H9 (cell line): ENCODE data around the gene SEBOX. TPM values are rescaled to one million over a fixed set of nuclear protein-coding genes. Genes with fewer than 3 reads are reported as not detected.

Source experiments
- DNase-seq: peaks from one replicate; pipeline ENCODE4 v3.0.0-alpha.2; 2017
- H2AFZ ChIP-seq: one replicate; pipeline ENCODE4 v1.6.1; 2013; ENCODE audit warnings: mild to moderate bottlenecking, low read length, control low read depth, moderate library complexity
- H2AK5ac ChIP-seq: 2 replicates; pipeline ENCODE4 v1.6.1; 2013; ENCODE audit warnings: low read length, control low read depth, mixed read lengths; ENCODE audit not compliant: insufficient read length
- H2BK120ac ChIP-seq: one replicate; pipeline ENCODE4 v1.6.1; 2013; ENCODE audit warnings: low read depth, mild to moderate bottlenecking, low read length, control low read depth, inconsistent platforms; ENCODE audit not compliant: poor library complexity, severe bottlenecking
- H2BK12ac ChIP-seq: 2 replicates; pipeline ENCODE4 v1.6.1; 2013; ENCODE audit warnings: low read length, control low read depth, mixed read lengths, low read depth; ENCODE audit not compliant: insufficient read length
- H2BK15ac ChIP-seq: 2 replicates; pipeline ENCODE4 v1.6.1; 2013; ENCODE audit warnings: low read depth, low read length, control low read depth
- H2BK20ac ChIP-seq: one replicate; pipeline ENCODE4 v1.6.1; 2013; ENCODE audit warnings: low read depth, mild to moderate bottlenecking, low read length, control low read depth, inconsistent platforms; ENCODE audit not compliant: poor library complexity, severe bottlenecking
- H2BK5ac ChIP-seq: 2 replicates; pipeline ENCODE4 v1.6.1; 2013; ENCODE audit warnings: low read length, control low read depth, mixed read lengths; ENCODE audit not compliant: insufficient read length
- H3K14ac ChIP-seq: 2 replicates; pipeline ENCODE4 v1.6.1; 2013; ENCODE audit warnings: low read length, control low read depth; ENCODE audit not compliant: insufficient read depth
- H3K18ac ChIP-seq: 2 replicates; pipeline ENCODE4 v1.6.1; 2013; ENCODE audit warnings: low read depth, mild to moderate bottlenecking, mixed read lengths, low read length, control low read depth; ENCODE audit not compliant: insufficient read length
- H3K23ac ChIP-seq: 2 replicates; pipeline ENCODE4 v1.6.1; 2013; ENCODE audit warnings: low read length, control low read depth, mixed read lengths, low read depth; ENCODE audit not compliant: insufficient read length
- H3K23me2 ChIP-seq: 2 replicates; pipeline ENCODE4 v1.6.1; 2013; ENCODE audit warnings: low read depth, mild to moderate bottlenecking, mixed read lengths, low read length, control low read depth; ENCODE audit not compliant: insufficient read length, poor library complexity, severe bottlenecking
- H3K27ac ChIP-seq: 2 replicates; pipeline ENCODE4 v1.5.1; 2013; ENCODE audit warnings: low read length, control low read depth, mixed read lengths, low read depth; ENCODE audit not compliant: insufficient read length
- H3K27me3 ChIP-seq: 2 replicates; pipeline ENCODE4 v1.6.1; 2013; ENCODE audit warnings: low read length, control low read depth, inconsistent platforms; ENCODE audit not compliant: insufficient read depth
- H3K4ac ChIP-seq: 2 replicates; pipeline ENCODE4 v1.6.1; 2013; ENCODE audit warnings: low read depth, mild to moderate bottlenecking, control low read depth, inconsistent platforms, low read length, moderate library complexity
- H3K4me1 ChIP-seq: 2 replicates; pipeline ENCODE4 v1.6.1; 2013; ENCODE audit warnings: low read length, control low read depth, inconsistent platforms; ENCODE audit not compliant: insufficient read depth
- H3K4me2 ChIP-seq: 2 replicates; pipeline ENCODE4 v1.6.1; 2013; ENCODE audit warnings: low read length, control low read depth, mixed read lengths; ENCODE audit not compliant: insufficient read length, insufficient read depth
- H3K56ac ChIP-seq: 2 replicates; pipeline ENCODE4 v1.6.1; 2013; ENCODE audit warnings: low read depth, mild to moderate bottlenecking, mixed read lengths, low read length, control low read depth; ENCODE audit not compliant: insufficient read length
- H3K79me1 ChIP-seq: 2 replicates; pipeline ENCODE4 v1.6.1; 2013; ENCODE audit warnings: low read depth, mild to moderate bottlenecking, moderate library complexity, low read length, control low read depth, inconsistent platforms; ENCODE audit not compliant: insufficient read depth, poor library complexity, severe bottlenecking
- H3K79me2 ChIP-seq: 2 replicates; pipeline ENCODE4 v1.6.1; 2013; ENCODE audit warnings: low read length, control low read depth, inconsistent platforms; ENCODE audit not compliant: insufficient read depth
- H3K9ac ChIP-seq: 2 replicates; pipeline ENCODE4 v1.6.1; 2013; ENCODE audit warnings: low read length, control low read depth, mixed read lengths; ENCODE audit not compliant: insufficient read length; ENCODE audit errors: extremely low read depth
- H3K9me3 ChIP-seq: one replicate; pipeline ENCODE4 v1.6.1; 2013; ENCODE audit warnings: low read depth, low read length, inconsistent platforms; ENCODE audit not compliant: control insufficient read depth
- H3T11ph ChIP-seq: one replicate; pipeline ENCODE4 v1.6.1; 2013; ENCODE audit warnings: mild to moderate bottlenecking, low read length, control low read depth, inconsistent platforms
- H4K20me1 ChIP-seq: one replicate; pipeline ENCODE4 v1.6.1; 2013; ENCODE audit not compliant: control insufficient read depth, insufficient read length, insufficient read depth
- H4K5ac ChIP-seq: 2 replicates; pipeline ENCODE4 v1.6.1; 2013; ENCODE audit warnings: low read depth, mild to moderate bottlenecking, mixed read lengths, low read length, control low read depth; ENCODE audit not compliant: insufficient read length
- H4K8ac ChIP-seq: replicated peaks from 2 replicates; pipeline ENCODE4 v1.6.1; 2013; ENCODE audit warnings: low read length, control low read depth, mixed read lengths, low read depth; ENCODE audit not compliant: insufficient read length
- H4K91ac ChIP-seq: 2 replicates; pipeline ENCODE4 v1.6.1; 2013; ENCODE audit warnings: low read depth, mild to moderate bottlenecking, moderate library complexity, mixed read lengths, low read length, control low read depth; ENCODE audit not compliant: insufficient read length
- H3K27ac Mint-ChIP-seq, 3 experiments: 2 replicates in 2 of 3; 3 replicates in 1 of 3; pipeline ENCODE4 v1.8.0; 2020 to 2021; ENCODE audit warnings: mixed read lengths in 3 of 3, mild to moderate bottlenecking in 1 of 3, moderate library complexity in 1 of 3
- H3K27me3 Mint-ChIP-seq: 2 replicates; pipeline ENCODE4 v1.8.0; 2021; ENCODE audit warnings: low read depth, mild to moderate bottlenecking, moderate library complexity, mixed read lengths
- H3K36me3 Mint-ChIP-seq, 3 experiments: 2 replicates in 2 of 3; 3 replicates in 1 of 3; pipeline ENCODE4 v1.8.0; 2020 to 2021; ENCODE audit warnings: low read depth in 3 of 3, mixed read lengths in 3 of 3; ENCODE audit not compliant: insufficient read depth in 1 of 3
- H3K4me1 Mint-ChIP-seq, 2 experiments: 2 replicates each; pipeline ENCODE4 v1.8.0; 2020; ENCODE audit warnings: mixed read lengths in 2 of 2
- H3K4me3 Mint-ChIP-seq, 2 experiments: 2 replicates in 1 of 2; 3 replicates in 1 of 2; pipeline ENCODE4 v1.8.0; 2020 to 2021; ENCODE audit warnings: mild to moderate bottlenecking in 2 of 2, mixed read lengths in 2 of 2, moderate library complexity in 1 of 2
- H3K9me3 Mint-ChIP-seq, 2 experiments: 2 replicates in 1 of 2; 3 replicates in 1 of 2; pipeline ENCODE4 v1.8.0; 2020; ENCODE audit warnings: mild to moderate bottlenecking in 2 of 2, mixed read lengths in 2 of 2, moderate library complexity in 1 of 2
- WGBS: extraction: QIAGEN DNeasy Blood & Tissue Kit; methylation state at CpG from one replicate; pipeline ENCODE4 v1.1.7; 2013; ENCODE audit warnings: missing lambda C conversion rate, low lambda C conversion rate, mixed read lengths; ENCODE audit not compliant: insufficient read length; ENCODE audit errors: extremely low coverage; 5-methylcytosine and 5-hydroxymethylcytosine counted together
- total RNA-seq: library from RNA; stranded (reverse); gene quantifications from 2 replicates; pipeline ENCODE4 v1.2.1, GENCODE V29; 2021
- TF ChIP-seq, protein P1 (sequence below): fragments of 200-600 bp; sonication (generic); conservative IDR thresholded peaks from 3 replicates; pipeline ENCODE4 v1.8.0; 2021; ENCODE audit warnings: antibody characterized with exemption, mild to moderate bottlenecking

The SEBOX gene
- total RNA-seq, 1 experiment from 2014 or later: not detected

GRCh38 chr17:28338056-28338768, 26.8 kb downstream of the SEBOX start:
- Histone ChIP-seq H3K9ac (no peak overlapping the region), H3K27me3 (no peaks in the 10 kb centered on the region), H2AK5ac (no peak overlapping the region), H3K18ac (no peak overlapping the region), H3K4me1 (peaks cover 9% of the 10 kb centered on the region; the same call in 1 of the 2 replicates), H4K8ac (no peak overlapping the region), H3T11ph (no peak overlapping the region), H2BK5ac (no peak overlapping the region), H3K4me2 (no peak overlapping the region), H4K5ac (no peak overlapping the region), H3K9me3 (no peaks in the 10 kb centered on the region), H2AFZ (no peak overlapping the region), H4K20me1 (no peaks in the 10 kb centered on the region), H3K23ac (no peak overlapping the region), H2BK15ac (no peak overlapping the region), H3K27ac (no peak overlapping the region), H4K91ac (no peak overlapping the region), H2BK12ac (no peak overlapping the region), H3K79me2 (no peaks in the 10 kb centered on the region; the same call in 1 of the 2 replicates), H3K56ac (no peak overlapping the region), H3K79me1 (no peaks in the 10 kb centered on the region), H3K4ac (no peak overlapping the region), H2BK120ac (no peak overlapping the region), H3K23me2 (peaks cover 13% of the 10 kb centered on the region), H3K14ac (no peak overlapping the region), H2BK20ac (no peak overlapping the region)
- Mint-ChIP-seq H3K27ac (peak overlapping the region in 1 of 3 experiments; percentile 87; a peak in 1 of 7 replicates), H3K4me3 (no peak overlapping the region), H3K4me1 (peaks cover 19 to 23% of the 10 kb centered on the region in 2 experiments), H3K9me3 (no peaks in the 10 kb centered on the region; a peak in 1 of 5 replicates), H3K27me3 (no peaks in the 10 kb centered on the region), H3K36me3 (peaks cover 7 to 34% (median 28%) of the 10 kb centered on the region in 3 experiments; a peak in 5 of 7 replicates)
- no peak for DNase-seq
- WGBS: no CpG with 5 or more reads among the region's 5 CpGs
- TF ChIP-seq, protein P1, sequence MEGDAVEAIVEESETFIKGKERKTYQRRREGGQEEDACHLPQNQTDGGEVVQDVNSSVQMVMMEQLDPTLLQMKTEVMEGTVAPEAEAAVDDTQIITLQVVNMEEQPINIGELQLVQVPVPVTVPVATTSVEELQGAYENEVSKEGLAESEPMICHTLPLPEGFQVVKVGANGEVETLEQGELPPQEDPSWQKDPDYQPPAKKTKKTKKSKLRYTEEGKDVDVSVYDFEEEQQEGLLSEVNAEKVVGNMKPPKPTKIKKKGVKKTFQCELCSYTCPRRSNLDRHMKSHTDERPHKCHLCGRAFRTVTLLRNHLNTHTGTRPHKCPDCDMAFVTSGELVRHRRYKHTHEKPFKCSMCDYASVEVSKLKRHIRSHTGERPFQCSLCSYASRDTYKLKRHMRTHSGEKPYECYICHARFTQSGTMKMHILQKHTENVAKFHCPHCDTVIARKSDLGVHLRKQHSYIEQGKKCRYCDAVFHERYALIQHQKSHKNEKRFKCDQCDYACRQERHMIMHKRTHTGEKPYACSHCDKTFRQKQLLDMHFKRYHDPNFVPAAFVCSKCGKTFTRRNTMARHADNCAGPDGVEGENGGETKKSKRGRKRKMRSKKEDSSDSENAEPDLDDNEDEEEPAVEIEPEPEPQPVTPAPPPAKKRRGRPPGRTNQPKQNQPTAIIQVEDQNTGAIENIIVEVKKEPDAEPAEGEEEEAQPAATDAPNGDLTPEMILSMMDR: no peak
